Measurements from ENCODE around the gene PILRA. TPM values are rescaled to one million over a fixed set of nuclear protein-coding genes. Genes with fewer than 3 reads are reported as not detected.
A peak's percentile ranks its signal among the peaks of the same experiment; 100 is the strongest.

Gene PILRA
- total RNA-seq, 1 experiment from 2014 or later: 3.2 TPM

DNA sequence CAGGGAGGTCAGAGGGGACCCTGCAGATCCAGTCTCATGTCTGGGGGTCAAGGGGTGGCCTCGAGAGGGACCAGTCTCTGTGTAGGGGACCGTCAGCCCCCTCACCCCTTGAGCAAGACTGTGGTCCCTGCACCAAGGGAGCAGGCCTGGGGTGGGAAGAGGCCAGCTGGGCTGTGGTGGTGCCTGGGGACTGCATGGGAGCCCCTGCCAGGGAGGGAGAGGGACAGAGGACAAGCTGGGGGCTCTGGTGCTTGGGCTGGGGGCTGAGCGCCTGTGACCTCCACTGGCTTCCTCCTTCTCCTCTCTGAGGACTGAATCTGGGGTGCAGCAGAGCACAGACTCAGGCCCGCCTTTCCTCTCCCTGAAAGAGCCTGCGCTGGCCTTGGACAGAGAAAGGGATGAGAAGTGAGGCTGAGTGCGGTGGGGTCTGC is 16.1 kb upstream of the PILRA start:
- H3K4me1 ChIP-seq (ENCODE audit: insufficient read depth, low read length): no peaks in the 10 kb centered on the region
- no peak overlapping the region for H3K14ac ChIP-seq (ENCODE audit: insufficient read depth, low read length)
- no peak overlapping the region for H2BK5ac ChIP-seq (ENCODE audit: insufficient read length, low read length)
- no peak overlapping the region for H2BK20ac ChIP-seq (ENCODE audit: low read depth, low read length, poor library complexity, severe bottlenecking)
- no CpG with 5 or more reads among the region's 6 CpGs for WGBS (ENCODE audit: extremely low coverage, insufficient read length, low lambda C conversion rate)
- H3K9ac ChIP-seq (ENCODE audit: extremely low read depth, insufficient read length, low read length): no peak overlapping the region
- no peak overlapping the region for H2BK120ac ChIP-seq (ENCODE audit: low read depth, low read length, poor library complexity, severe bottlenecking)
- no peaks in the 10 kb centered on the region for H3K4me1 Mint-ChIP-seq
- no peaks in the 10 kb centered on the region for H3K79me1 ChIP-seq (ENCODE audit: insufficient read depth, low read depth, low read length, poor library complexity, severe bottlenecking)
- no peak overlapping the region for H3K4me3 Mint-ChIP-seq
- no peaks in the 10 kb centered on the region for H3K23me2 ChIP-seq (ENCODE audit: insufficient read length, low read depth, low read length, poor library complexity, severe bottlenecking)
- H2AFZ ChIP-seq (ENCODE audit: low read length): no peak overlapping the region
- H4K8ac ChIP-seq (replicated peaks; ENCODE audit: insufficient read length, low read depth, low read length): no peak overlapping the region
- no peak overlapping the region for H3K18ac ChIP-seq (ENCODE audit: insufficient read length, low read depth, low read length)
- H4K5ac ChIP-seq (ENCODE audit: insufficient read length, low read depth, low read length): no peak overlapping the region
- peak overlapping the region in 1 of 3 experiments; percentile 67; a peak in 1 of 7 replicates for H3K27ac Mint-ChIP-seq
- H3K27me3 ChIP-seq (ENCODE audit: insufficient read depth, low read length): no peaks in the 10 kb centered on the region
- H3T11ph ChIP-seq (ENCODE audit: low read length): no peak overlapping the region
- H4K20me1 ChIP-seq (ENCODE audit: control insufficient read depth, insufficient read depth, insufficient read length): no peaks in the 10 kb centered on the region
- no peaks in the 10 kb centered on the region for H3K79me2 ChIP-seq (ENCODE audit: insufficient read depth, low read length)
- H3K27ac ChIP-seq (ENCODE audit: insufficient read length, low read depth, low read length): no peak overlapping the region
- H3K56ac ChIP-seq (ENCODE audit: insufficient read length, low read depth, low read length): no peak overlapping the region
- peaks cover 41 to 87% (median 72%) of the 10 kb centered on the region in 3 experiments for H3K36me3 Mint-ChIP-seq (ENCODE audit: insufficient read depth in 1 of 3, low read depth in 3 of 3)
- no peak overlapping the region for H3K23ac ChIP-seq (ENCODE audit: insufficient read length, low read depth, low read length)
- H4K91ac ChIP-seq (ENCODE audit: insufficient read length, low read depth, low read length): no peak overlapping the region
- H2BK12ac ChIP-seq (ENCODE audit: insufficient read length, low read depth, low read length): no peak overlapping the region
- H3K9me3 ChIP-seq (ENCODE audit: control insufficient read depth, low read depth, low read length): no peaks in the 10 kb centered on the region
- no peak overlapping the region for H2AK5ac ChIP-seq (ENCODE audit: insufficient read length, low read length)
- H3K9me3 Mint-ChIP-seq: no peaks in the 10 kb centered on the region; a peak in 1 of 5 replicates
- no peaks in the 10 kb centered on the region for H3K27me3 Mint-ChIP-seq (ENCODE audit: low read depth)
- TF ChIP-seq, protein P1, sequence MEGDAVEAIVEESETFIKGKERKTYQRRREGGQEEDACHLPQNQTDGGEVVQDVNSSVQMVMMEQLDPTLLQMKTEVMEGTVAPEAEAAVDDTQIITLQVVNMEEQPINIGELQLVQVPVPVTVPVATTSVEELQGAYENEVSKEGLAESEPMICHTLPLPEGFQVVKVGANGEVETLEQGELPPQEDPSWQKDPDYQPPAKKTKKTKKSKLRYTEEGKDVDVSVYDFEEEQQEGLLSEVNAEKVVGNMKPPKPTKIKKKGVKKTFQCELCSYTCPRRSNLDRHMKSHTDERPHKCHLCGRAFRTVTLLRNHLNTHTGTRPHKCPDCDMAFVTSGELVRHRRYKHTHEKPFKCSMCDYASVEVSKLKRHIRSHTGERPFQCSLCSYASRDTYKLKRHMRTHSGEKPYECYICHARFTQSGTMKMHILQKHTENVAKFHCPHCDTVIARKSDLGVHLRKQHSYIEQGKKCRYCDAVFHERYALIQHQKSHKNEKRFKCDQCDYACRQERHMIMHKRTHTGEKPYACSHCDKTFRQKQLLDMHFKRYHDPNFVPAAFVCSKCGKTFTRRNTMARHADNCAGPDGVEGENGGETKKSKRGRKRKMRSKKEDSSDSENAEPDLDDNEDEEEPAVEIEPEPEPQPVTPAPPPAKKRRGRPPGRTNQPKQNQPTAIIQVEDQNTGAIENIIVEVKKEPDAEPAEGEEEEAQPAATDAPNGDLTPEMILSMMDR (conservative IDR thresholded peaks at IDR 0.05): no peak
- no peak for DNase-seq
- H2BK15ac ChIP-seq (ENCODE audit: low read depth, low read length): no peak overlapping the region
- no peak overlapping the region for H3K4ac ChIP-seq (ENCODE audit: low read depth, low read length)
- no peak overlapping the region for H3K4me2 ChIP-seq (ENCODE audit: insufficient read depth, insufficient read length, low read length)

Data from H9 (cell line).